COR-L47 (cell line): ENCODE data around the gene SLC6A17.

Source experiments
- DNase-seq: peaks from one replicate; lab custom pipeline; 2025; lab: John Stamatoyannopoulos, UW

Gene SLC6A17

GRCh38 chr1:110242062-110242461 lies 91.8 kb downstream of the SLC6A17 start:
- DNase-seq = no peak

DNA sequence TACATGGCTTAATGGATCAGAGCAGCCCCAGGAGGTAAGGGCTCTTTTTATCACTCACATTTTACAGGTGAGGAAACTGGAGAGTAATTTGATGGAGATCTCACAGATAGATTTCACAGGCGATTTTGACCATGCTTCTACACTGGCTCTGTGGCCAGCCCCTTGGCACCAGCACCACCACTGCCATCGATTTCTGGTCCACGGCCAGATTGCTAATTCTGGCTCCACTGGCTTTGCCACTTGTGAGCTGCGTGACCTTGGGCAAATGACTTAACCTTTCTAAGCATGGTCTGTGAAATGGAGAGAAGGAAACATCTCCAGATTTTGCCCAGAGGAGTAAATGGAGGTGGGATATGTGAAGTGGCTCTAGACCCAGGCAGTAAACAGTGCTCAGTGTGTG lies 92.4 kb downstream of the SLC6A17 start:
- DNase-seq = no peak

DNA sequence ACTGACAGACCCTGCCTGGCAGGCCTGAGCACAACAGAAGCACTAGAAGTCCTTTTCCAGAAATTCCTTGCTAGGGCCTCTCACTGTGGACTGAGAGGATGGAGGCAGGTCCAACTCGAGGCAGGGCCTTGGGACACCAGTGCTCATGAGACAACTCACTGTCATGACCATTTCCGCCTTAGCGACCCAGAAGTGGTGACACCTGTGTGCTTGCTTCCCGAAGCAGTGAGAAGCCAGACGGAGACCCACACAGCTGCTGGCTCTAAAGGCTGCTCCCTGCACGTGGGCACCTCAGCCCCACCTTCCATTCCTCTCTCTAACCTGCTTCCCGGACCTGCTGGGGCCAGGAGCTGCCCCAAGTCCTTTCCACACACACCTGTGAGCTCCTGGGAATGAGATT lies 92.9 kb downstream of the SLC6A17 start:
- no peak for DNase-seq

DNA sequence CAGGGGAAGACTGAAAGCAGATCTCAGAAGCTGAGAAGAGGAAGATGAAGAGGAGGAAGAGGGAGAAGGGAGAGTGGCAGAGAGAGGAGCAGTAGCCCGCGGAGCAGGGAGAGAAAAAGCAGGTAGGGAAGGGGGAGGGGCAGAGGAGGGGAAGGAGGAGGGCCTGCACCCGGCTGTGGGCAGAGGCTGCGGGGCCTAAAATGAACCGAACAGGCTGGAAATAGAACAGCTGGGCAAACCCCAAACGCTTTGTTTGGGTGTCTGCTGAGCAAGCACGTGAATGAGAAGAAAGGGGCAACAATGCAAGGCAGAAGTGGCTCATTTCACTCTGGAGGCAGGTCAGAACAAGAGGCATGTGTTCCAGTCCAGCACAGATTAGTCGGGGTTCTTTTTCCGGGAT lies 93.3 kb downstream of the SLC6A17 start:
- DNase-seq = no peak

DNA sequence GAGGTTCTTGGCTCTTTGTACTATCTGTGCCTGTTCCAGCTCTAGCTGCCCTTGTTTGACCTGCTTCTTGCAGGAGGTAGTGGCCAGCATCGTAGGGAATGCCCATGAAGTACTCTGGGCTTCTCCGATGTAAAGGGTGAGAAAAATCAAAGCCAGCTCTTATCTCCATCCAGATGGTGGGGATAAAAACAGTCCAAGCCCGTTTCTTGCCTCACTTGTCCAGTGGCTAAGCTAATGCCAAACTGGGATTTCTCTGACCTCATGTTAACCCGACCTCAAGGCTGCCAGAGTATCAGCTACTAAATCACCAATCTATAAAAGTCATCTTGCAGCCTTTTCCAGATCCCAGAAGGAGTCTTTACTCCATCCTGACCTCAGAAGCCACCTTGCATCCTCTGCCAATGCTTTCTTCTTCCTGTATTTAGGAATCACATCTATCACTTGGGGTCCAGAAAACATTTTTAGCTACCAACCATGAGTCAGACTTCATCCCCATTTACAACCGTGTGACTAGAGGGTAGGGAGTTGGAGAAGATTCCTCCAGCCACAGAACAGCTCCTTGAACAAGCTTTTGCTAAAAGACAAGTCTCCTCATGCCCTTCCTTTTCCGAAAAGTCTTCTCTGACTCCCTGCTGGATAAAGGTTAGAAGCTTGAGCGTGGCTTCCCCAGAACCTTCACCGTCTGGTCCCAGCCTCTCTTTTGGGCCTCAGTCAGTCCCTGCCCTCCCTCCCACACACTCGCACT lies 95.8 kb downstream of the SLC6A17 start:
- no peak for DNase-seq

DNA sequence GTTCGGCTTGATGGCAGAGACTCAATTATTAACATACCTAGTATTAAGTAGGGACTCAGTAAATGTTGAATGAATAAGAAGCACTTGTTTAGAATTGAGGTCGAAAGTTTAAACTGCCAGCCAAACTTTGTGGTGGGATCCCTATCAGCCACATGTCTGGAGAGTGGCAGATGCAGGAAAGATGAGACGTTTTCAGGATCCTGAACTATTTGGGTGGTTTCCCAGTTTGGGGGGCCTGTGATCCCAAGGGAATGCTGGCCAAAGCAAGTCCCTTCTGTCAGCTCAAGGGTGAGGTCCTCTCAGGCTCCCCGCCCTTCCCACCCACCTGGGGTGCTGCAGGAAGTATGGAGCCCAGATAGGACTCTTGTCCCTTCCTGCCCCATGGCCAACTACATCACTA lies 98.5 kb downstream of the SLC6A17 start:
- no peak for DNase-seq

DNA sequence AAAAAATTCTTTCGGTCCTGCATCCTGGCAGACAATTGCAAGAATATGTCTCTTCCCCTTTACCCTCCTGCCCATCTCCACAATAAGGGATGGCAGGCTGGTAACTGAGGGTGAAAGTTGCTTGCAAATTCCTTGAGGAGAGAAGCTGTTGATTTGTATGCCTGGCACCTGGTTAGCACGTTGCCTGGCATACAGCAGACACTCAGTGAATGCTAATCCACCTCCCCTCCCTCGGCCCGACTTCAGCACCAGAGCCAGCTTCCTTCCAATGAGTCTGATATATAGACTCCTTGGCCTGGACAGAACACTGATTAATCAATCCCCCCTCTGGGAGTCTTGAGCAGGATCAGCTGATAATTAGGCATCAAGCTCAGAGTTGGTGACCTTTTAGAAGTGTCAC lies 99.0 kb downstream of the SLC6A17 start:
- DNase-seq = no peak

DNA sequence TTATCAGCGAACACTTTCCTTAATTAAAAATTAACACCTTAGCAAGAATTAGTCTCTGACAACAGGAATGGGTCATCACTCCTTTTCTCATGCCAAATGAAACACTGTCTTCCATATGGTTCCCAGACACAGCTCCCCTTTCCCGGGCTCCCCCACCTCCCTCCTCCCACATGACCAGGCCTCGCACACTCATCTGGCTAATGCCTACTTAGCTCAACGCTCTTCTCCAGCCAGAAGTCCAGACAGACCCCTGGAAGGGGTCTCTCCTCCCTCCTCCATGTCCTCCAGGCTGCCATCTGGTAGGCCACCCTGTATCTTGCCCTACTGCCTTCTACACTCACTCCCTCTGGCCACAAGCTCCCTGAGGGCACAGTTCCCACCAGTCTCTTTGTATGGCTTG lies 99.7 kb downstream of the SLC6A17 start:
- DNase-seq = no peak

DNA sequence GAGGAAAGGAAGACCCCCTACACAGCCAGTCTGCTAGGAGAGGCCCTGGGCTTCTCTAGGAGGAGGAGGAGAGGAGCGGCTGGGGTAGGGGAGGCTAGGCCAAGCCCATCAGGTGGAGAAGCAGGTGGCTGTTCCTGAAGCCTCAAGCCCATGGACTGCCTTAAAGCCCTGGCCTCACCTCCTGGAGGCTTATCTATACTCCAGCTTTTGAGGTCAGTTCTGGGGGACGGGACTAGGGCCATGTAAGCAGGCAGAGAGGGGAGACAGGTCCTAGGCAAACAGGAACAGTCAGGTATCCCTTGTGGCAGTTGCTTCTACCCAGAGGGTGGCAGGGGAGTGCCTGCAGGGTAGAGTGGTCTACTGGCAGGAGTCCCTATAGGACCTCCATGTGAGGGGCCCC lies 100.5 kb downstream of the SLC6A17 start:
- DNase-seq = no peak
